NCI-H2029 (cell line): ENCODE measurements around the gene RGS7.
A peak's percentile ranks its signal among the peaks of the same experiment; 100 is the strongest.

Source experiments
- DNase-seq: peaks from one replicate; lab custom pipeline; 2025; lab: John Stamatoyannopoulos, UW

The RGS7 gene

DNA sequence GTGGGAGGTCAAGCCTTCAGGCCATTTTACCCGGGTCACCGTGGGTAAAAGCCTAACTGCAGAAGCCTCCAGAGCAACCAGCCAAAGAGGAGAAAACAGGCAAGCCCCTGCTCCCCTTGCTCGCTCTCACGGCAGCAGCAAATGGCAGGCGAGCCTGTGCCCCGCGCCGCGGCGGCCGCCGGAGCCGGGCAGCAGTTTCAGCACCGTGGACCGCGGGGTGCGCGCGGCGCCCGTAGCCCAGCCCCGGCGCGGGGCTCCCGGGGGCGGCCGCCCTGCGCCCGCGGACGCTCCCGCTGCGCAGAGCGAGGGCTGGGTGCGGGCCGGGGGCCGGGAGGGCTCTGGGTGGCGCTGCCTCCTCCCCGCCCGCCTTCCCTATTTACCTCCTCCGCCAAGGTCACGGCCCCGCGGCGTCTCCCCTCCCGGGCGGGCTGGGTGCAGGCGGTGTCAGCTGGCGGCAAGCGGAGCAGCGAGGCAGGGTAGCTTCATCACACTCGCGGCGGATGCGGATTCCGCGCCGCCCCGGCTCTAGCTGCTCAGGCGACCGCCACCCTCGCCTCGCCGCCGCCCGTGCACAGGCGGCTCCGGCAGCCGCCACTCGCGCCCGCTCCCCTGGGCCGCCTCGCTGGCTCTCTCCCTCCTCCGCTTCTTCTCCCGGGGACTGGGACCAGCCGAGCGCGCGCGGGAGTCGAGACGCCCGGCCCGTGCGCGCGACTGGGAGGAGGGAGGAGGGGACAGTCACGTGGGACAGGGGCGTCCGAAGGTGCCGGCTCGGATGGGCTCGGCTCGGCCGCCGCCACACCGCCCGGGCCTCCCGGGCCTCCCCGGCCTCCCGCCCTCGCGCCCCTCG, at the start of gene RGS7:
Gene RGS7 (minus strand): TSS at position 687 of the 847 bp plus-strand sequence.
- peak; percentile 70 for DNase-seq

DNA sequence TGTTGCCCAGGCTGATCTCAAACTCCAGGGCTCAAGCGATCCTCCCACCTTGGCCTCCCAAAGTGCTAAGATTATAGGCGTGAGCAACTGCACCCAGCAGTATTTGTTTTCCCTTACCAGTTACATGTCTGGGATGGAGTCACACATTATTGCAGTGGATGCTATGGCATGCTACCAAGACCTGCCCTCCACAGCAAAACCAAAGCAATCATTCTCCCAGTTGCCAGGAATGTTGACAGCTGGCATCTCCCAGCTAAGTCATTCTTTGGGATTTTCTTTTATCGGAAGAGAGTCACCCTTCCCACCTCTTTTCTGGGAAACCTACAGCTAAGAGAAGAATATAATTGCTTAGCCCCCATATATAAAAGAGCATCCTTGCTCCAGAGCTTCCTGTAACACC, 49.4 kb upstream of the RGS7 start:
- DNase-seq = no peak

DNA sequence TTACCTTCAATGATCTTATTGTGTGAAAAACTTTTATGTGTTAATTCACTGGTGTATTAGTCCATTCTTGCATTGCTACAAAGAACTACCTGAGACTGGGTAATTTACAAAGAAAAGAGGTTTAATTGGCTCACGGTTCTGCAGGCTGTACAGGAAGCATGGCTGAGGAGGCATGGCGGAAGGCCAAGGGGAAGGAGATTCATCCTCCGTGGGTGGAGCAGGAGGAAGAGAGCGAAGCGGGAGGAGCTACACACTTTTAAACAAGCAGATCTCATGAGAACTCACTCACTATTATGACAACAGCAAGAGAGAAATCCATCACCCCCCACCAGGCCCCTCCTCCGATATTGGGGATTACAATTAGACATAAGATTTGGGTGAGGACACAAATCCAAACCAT, 44.2 kb upstream of the RGS7 start:
- peak; percentile 67 for DNase-seq

DNA sequence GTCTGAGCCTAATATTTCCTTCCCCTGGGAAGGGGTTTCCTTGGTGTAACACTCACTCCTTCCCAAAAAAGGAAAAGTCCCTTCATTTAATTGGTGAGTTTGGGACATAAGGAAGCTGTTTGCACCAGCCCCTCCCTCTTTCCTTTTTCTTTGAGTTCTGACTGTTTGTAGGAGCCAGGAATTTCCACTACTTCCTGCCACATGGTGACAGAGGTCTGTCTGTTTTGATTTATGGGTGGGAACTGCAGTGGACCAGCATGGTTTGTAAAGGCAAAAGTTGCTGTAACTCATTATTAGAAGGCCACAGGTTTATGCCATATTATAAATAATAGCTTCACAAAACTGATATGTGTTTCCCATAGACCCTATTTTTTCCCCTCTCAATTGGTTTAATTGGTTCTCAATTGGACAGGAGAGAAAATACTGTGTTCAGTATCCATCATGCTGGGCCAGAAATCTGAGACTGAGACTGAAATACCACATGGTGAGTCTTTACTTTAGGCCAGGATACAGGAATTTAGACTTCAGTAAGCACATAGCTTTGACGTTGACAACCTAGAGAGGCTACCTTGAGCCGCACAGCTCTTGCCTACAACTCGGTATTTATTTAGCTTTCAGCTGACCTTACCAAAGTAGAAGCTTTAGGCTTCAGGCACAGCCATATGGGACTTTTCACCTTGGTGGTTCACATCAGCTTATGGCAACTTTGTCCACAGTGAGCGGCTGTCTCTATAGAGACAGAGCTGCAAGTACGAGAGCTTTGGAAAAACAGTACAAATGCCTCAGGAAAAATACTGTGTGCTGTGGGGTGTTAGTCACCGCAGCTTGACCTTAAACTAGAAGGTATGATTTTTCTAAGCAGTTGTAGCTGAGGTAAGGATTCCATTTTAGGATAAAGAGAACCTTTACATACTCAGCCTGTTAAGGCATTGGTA, 40.0 kb upstream of the RGS7 start:
- no peak for DNase-seq

DNA sequence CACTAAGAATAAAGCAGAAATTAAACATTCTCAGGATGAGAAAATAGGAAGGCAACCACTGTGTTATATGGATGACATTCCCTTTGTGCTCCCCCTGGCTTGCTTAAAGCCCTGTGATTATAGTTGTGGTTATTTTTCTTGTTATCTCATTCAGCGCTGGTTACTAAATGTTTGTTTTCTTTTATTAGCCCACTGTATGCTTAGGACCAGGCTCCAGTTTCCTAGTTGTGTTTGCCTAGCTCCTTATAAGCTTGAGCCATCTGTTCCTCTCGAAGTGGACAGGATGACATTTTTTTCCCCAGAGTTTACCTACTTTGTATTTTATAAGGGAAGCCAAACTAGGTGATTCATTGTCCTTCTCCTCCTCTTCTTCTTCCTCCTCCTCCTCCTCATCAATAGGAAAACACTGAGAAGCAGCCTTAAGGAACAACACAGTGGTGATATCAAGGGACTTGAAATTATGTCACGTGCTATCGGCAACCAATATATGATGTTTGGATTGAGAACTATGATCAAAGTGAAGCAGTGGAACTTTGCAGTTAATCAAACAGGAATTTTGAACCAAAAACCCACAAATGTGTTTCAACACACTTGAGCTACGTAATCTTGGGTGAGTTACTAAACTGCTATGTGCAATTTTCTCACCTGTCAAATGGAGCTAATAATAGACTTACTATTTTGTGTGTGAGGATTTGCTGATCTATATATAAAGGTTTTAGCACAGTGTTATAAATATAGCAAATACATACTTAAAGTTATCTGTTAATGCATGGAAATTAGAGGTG, 35.1 kb upstream of the RGS7 start:
- peak; percentile 60 for DNase-seq

DNA sequence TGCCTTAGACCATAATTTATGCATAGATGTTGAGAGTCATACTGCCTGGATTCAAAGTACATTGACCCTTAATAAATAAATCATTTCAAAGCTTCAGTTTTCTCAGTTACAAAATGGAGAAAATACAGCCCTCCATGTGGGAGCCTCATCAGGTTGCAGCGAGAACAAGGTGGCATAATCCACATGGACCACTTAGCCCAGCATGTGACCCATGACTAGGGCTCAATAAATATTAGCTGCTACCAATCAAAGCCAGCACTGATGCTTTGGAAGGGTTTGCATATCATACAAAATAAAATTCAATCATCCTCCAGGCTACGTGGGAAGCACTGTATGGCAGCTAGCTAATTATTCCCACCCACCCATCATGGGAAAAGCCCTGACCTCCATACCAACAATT, 33.5 kb upstream of the RGS7 start:
- DNase-seq = no peak

DNA sequence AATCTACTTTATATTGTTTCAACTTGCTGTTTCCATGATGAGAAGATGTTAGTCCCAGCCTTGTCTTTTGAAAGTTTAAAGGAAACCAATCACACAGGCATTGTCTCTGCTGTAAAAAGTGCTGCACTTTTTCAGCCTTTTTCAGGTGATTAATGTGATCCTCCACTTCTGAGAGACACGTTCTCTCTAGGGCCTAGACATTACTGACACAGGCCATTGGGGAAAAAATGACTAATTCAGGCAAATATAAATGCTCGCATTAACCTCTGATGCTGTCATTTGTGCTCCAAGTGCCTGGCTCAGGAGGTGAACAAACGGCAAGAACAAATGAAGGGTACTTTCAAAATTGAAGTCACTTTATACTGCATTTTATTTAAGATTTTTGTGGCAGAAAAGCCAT, 32.4 kb upstream of the RGS7 start:
- DNase-seq = no peak

DNA sequence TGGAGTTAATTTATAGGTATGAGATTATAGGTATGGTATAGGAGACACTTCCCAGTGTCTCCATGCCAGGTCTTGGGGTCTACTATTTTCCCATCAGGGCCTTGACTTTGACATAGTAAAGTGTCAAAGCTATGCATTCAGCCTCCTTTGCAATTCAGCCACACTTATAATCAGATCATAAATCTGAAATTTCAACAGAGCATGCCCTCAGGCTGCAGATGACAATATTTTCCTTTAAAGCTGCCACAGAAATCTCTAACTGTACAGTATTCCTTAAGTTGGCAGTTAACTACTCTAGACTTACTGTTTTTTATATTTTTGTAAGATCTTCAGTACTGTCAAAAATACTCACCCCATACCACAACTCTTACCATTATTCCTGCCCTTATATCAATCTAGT, 30.2 kb upstream of the RGS7 start:
- no peak for DNase-seq

DNA sequence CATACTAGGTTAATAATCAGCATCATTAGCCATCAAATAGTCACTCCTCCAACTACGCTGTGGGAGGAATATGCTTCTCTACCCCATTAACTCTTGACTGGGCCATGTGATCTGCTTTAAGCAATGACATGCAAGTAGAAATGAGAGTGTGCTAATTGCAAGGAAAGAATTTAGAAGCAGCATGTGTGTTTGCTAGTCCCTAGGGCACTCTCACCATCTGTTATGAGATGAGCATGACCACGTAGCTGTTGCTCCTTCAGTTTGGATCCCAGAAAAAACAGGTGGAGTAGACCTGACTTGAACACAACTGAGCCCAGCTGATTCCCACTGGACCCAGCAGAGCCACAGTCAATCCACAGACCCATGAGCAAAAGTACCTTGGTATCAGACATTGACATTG, 19.7 kb upstream of the RGS7 start:
- no peak for DNase-seq

DNA sequence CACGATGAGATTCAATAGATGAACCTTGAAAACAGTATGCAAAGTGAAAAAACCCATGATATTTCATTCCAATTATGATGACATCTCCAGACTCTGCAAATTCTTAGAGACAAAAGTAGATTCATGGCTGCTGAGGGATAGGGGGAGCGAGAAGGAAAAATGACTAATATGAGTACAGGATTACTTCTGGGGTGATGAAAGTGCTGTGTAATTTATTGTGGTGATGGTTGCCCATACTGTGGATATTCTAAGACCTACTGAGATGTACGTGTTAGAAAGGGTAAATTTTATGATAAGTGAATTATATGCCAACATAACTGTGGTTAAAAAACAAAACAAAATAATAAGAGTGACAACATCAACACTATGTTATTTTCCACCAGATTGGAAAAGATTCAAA, 18.9 kb upstream of the RGS7 start:
- DNase-seq = no peak

DNA sequence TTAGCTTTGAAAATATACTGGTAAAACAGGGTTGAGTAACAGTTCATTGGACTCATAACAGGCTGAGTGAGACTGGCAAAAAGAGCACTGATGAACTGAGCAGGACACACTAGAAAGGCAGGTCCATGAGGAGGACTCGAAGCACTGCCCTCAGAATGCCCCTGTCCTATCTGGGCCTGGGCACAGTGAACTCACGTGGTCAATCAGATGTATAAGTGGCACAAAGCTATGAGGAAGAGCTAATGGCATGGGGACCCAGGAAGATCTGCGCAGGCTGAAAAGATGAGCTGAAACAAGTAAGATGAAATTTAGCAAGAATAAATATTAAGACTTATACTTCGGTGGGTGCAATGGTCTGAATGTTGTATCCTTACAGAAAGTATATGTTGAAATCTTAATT, 9.2 kb upstream of the RGS7 start:
- no peak for DNase-seq

DNA sequence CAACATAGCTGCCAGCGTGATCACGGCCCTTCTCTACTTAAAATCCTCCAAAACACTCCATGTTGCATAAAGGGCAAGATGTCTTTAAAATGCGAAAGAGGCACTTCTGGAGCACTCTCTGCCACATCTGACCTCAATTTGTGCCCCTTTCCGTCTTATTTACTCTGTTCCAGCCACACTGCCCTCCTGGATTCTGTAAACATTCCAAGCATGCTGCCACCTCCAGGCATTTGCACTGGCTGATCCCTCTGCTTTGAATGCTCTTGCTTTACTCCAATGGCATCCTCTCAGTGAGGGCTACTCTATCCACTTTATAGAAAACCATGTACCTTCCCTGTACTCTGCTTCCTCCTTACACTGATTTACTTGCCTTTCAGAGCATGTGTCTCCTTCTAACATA, 5.3 kb upstream of the RGS7 start:
- DNase-seq = no peak

DNA sequence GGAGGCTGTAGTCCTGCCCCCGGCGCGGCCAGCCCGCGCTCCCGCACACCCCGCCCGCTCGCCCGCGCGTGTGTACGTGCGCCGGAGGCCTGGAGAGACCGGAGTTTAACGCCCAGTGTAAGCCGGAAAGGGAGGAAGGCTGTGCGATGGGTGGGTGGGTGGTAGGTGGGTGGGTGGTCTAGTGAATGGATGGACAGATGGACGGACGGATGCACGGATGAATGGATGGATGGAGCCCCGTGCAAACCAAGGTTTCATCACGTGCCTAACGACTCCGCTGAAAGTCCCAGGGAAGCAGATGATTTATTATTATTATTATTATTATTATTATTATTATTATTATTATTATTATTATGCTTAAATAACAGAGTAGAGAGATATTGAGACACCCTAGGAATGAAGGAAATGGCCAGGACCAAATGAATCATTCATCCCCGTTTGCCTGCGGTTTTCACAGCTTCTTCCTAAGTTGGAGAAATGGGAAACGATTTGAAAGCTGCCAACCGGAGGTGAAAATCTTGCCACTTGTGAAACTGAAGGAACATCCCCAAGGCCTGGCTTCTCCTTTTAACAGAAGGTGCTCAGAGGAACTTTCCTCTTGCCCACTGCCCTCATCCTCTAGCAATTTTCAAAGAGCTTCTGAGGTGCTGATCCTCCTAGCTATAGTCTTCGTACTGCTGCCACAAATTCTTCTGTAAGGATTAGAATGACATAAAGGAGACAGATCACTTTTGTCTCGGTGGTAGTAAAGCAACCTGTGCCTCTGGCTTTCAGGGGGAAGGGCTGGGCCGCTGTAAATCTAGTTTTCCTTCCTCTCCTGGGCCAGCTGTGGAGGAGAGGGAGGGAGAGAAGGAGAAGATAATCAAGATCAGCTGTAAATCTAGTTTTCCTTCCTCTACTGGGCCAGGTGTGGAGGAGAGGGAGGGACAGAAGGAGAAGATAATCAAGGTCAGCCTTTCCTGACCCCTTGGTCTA, 648 bp upstream of the RGS7 start:
- no peak for DNase-seq

DNA sequence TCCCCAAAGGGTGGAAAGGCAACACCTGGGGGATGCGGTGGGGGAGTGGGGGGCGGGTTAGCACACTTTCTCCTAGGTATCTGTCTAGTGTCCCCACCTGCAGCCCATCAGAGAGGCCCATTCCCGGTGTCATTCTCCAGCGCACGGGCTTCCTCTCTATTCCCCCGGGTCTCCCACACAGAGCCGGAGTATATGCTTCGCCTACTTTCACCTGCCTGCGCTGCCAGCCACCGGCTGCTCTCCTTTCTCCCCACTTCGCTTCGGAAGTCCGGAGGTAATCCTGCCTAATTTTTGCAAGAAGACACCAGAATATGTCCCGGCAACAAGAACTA, 852 bp downstream of the RGS7 start:
- no peak for DNase-seq

DNA sequence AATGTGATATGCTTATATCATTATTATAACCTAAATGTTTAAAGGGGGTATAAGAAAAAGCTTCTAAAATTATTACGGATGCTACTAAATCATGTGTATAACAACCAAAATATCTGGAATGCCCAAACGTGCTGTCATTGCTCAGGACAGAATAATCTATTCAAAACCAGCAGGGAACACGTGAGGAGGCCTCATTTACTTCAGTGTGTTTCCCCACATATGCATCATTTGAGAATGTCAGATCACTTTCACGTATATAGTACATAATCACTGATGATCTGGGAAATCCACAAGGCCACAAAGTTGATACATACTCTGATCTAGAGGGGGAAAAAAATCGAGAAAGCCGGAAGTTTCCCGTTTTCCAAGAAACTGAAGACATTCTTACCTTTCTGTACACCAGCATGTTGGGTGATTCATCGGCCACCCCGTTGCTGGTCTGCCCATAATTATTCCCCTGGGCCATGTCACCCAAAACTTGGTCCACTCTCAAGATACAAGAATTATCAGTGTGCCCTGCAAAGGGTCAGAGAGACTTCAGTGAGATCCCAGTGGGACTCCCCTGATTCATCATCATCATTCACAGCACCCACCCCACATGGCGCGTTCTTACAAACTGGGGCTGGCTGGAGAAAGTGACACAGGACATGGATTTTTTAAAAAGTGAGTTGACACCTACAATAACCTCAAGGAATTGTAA, 1.5 kb downstream of the RGS7 start:
- no peak for DNase-seq

DNA sequence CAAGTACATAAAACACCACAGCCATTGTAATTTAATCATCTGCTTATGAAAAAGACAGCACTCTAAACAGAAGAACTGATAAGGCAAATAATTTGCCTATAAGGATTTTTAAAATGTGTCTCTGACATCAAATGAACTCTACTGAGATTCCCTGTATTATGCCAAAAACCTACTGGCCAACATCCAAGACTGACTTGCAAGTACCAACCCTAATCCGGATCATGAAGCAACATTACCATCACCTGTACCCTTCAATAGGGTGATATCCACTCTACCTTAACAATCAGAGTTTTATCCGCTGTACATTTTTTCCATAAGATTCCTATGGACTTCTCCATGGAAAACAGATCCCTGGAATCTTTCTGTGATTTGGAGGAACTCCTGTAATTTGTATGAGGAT, 4.6 kb downstream of the RGS7 start:
- DNase-seq = peak; percentile 10

DNA sequence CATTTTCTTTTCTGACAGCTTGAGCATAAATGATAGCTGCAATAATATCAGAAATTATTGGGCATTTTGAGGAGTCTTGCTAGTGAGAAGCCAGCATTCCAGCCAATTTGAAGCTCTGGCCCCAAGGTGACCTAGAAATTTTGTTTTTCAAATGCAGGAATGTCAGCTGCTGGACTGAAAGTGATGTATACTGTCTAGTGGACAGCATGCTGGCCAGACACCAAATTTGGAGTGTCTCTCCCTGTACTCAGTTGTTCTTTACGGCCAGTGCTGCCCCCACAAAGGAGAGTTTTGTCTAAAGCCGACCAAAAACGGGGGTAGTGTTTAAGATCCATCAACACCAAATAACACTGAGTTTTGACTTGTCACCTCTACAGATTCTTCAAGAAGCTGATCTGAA, 5.2 kb downstream of the RGS7 start:
- no peak for DNase-seq

DNA sequence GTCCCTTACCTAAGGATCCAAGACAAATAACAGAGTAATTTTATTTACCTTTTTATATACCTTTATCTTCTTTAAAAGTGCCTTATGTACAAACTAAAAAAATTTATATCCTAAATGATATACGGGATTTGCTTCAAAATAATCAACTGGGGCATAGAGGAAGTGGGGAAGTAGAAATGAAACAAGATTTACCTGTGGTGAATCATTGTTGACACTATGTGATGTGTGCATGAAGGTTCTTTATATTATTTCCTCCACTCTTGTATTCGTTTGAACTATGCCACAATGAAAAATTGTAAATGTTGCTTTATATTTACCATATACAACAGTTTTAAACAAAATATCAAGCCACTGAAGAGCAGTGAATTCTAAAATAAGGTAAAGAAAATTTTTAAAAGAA, 13.0 kb downstream of the RGS7 start:
- peak; percentile 11 for DNase-seq

DNA sequence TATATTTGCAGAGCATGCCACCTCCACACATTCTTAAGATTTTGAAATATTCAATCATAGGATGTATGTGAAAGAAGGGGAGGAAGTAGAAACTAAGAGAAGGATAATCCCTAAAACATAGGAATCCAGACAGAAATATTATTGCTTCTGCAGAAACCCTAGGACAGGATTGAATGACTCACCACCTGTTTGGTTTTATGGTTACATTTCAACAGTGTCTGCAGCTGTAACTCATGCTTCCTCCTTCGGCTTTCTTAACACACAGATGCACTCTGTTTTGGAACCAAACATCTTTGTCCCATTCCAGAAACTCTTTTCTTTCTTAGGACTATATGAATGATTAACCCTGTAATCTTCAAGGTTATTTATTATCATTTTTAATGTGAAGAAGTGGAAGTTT, 20.7 kb downstream of the RGS7 start:
- DNase-seq = no peak

DNA sequence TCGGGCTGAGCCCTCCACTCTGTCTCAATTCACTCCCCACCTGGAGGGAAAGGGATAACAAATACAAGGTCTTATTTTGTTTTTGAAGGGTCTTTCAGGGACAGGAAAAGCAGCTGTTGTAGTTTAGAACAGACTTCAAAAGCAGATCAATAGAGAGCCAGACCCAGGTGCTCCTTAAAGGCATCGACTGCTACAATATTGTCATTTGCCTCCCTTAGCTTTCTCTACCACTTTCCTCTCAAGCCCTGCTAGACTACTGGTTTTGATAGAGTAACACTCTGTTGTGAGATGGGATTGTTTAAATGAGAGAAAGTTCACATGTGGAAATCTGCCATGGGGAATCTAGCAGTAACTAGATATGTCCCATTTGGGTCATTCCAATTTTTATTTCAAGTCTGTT, 24.0 kb downstream of the RGS7 start:
- DNase-seq = no peak

DNA sequence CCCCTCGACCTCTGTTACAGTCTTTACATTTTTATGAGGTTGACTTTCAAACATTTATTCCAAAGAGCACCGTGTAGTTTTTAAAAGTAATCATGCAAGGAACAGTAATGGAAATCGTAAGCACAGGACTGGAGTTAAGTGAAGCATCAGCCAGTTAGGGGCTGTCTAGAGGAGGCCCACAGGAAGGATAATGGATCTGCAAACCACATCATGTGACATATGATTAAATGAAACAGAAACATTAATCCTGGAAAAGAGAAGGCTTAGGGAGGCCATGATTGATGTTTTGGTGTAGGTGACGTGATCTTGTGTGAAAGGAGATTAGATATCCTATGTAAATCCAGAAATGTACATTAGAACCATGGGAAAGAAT, 25.0 kb downstream of the RGS7 start:
- no peak for DNase-seq
